Measurements from ENCODE around the gene TTLL1.

Gene TTLL1

DNA sequence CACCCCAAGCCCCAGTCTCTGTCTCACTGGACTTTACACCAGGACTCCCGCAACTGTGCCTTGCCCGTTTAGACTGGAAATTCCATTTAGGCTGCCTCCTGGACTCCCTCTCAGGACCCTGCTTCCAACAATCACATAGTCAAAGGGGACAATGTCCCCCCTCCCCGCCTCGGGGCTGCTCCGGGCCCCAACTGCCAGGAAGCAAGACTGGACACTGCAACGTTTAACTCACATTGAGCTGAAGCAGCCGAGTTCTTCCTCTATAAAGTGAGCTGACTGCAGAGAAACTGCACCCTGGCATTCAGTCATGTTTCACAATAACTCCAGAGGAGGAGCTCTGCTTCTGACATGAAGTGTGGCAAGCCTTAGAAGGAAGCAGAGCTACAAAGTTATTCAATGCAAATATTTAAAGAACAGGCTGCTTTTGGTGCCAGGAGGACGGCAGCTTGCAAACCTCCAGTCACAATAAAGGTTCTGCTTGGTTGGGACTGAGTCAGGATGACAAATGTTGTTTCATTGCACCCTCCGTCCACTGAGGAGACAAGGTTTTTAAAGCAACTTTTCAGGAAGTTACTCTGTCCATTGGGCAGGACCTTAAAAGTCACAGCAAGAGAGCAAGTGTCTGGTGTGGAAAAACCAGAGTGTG lies 94.2 kb downstream of the TTLL1 start:
- TF ChIP-seq, protein P1, sequence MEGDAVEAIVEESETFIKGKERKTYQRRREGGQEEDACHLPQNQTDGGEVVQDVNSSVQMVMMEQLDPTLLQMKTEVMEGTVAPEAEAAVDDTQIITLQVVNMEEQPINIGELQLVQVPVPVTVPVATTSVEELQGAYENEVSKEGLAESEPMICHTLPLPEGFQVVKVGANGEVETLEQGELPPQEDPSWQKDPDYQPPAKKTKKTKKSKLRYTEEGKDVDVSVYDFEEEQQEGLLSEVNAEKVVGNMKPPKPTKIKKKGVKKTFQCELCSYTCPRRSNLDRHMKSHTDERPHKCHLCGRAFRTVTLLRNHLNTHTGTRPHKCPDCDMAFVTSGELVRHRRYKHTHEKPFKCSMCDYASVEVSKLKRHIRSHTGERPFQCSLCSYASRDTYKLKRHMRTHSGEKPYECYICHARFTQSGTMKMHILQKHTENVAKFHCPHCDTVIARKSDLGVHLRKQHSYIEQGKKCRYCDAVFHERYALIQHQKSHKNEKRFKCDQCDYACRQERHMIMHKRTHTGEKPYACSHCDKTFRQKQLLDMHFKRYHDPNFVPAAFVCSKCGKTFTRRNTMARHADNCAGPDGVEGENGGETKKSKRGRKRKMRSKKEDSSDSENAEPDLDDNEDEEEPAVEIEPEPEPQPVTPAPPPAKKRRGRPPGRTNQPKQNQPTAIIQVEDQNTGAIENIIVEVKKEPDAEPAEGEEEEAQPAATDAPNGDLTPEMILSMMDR (conservative IDR thresholded peaks at IDR 0.05; ENCODE audit: control insufficient read depth, insufficient read depth, low read depth, low read length), result no peak
- peak overlapping the region; percentile 27 for H3K4me3 ChIP-seq (ENCODE audit: control insufficient read depth, low read depth, low read length)
- peak; percentile 95 for DNase-seq (ENCODE audit: low read depth)

DNA sequence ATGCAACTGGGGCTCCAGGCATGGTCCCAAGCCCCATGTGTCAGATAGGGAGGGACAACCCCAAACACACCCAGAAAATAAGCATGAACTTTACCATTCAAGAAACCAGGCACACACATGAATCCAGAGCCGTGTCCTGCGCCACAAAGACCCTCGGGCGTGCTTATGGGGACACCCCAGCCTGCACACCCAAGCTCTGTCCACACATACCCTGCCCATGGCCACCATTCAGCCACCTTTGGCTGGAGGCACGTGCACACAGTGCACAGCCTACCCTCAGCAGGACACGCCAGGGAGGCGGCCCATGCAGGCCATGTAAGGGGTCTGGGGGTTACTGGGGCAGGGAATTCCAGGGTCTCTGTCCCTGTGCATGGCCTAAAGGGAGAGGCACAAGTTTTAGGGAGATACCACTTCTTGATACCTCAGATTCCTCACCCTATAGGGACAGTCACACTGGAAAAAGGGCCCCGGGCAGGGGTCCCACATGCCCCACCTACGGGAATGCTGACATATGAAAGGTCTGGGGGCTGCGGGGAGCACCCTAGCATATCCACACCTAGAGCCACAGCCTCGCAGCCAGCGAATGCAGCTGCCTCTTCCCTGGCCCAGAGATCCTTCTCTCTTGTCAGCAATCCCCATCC lies 94.8 kb downstream of the TTLL1 start:
- TF ChIP-seq, protein P1 (conservative IDR thresholded peaks at IDR 0.05; ENCODE audit: control insufficient read depth, insufficient read depth, low read depth, low read length), result no peak
- no peak for DNase-seq (ENCODE audit: low read depth)
- H3K4me3 ChIP-seq (ENCODE audit: control insufficient read depth, low read depth, low read length), result peak overlapping the region; percentile 27

DNA sequence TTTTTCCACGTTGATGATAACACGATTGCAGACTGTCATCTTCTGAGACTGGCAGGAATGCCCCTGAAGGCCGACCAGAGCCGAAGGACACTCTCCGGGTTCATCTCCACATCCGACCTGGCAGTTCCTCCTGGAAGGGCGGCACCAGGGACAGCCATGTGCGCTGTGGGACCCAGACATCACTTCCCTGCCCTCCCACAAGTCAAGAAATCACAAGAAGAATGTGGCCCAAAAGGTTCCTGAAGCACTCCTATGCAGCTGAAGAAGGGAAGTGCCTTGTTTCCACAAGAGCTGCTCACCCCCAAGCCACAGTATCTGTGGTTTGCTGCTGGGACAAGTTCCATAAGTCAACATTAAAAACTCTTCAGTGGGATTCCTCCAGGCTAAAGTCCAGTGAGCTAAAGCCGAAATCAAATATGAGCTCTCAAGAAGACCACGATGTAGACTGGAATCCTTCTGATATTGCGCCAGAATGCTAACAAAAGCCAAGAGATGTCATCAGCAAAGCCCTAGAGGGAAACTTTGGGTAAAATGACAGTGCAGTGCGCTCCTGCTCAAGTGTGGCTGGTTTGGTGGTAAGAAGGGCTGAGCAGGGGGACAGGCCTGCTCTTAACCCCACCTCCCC lies 95.4 kb downstream of the TTLL1 start:
- TF ChIP-seq, protein P1 (conservative IDR thresholded peaks at IDR 0.05; ENCODE audit: control insufficient read depth, insufficient read depth, low read depth, low read length), result no peak
- DNase-seq (ENCODE audit: low read depth), result peak; percentile 65
- H3K4me3 ChIP-seq (ENCODE audit: control insufficient read depth, low read depth, low read length), result no peak overlapping the region

DNA sequence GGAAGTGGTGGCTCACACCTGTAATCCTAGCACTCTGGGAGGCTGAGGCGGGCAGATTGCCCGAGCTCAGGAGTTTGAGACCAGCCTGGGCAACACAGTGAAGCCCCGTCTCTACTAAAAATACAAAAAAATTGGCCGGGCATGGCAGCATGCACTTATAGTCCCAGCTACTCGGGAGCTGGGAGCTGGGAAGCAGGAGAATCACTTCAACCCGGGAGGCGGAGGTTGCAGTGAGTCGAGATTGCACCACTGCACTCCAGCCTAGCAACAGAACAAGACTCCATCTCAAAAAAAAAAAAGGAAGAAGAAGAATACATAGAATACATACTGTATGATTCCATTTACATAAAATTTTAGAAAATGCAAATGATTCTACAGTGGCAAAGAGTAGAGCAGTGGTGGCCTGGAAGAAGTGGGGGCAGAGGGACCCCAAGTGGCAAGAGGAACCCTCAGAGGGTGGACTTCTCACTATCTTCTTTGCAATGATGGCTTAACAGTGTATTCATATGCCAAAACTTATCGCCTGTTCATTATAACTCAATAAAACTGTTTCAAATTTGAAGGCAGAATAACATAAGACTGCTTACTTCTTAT lies 96.2 kb downstream of the TTLL1 start:
- no peak for DNase-seq (ENCODE audit: low read depth)
- no peak overlapping the region for H3K4me3 ChIP-seq (ENCODE audit: control insufficient read depth, low read depth, low read length)
- TF ChIP-seq, protein P1 (conservative IDR thresholded peaks at IDR 0.05; ENCODE audit: control insufficient read depth, insufficient read depth, low read depth, low read length), result no peak

DNA sequence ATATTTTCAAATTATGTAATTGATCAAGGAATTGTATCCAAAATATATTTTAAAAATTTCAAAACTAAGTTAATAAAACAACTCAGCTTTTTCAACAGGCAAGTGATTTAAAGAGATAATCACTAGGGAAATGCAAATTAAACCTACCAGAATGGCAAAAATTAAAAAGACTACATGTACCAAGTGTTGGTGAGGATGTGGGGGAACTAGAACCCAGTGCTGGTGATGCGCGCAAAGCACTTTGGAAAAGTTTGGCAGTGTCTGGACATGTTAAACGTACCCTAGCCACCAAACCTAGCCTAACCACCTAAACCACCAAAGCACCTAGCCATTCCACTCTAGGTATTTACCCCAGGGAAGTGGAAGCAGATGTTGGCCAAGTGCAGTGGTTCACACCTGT lies 97.1 kb downstream of the TTLL1 start:
- no peak overlapping the region for H3K4me3 ChIP-seq (ENCODE audit: control insufficient read depth, low read depth, low read length)
- TF ChIP-seq, protein P1 (conservative IDR thresholded peaks at IDR 0.05; ENCODE audit: control insufficient read depth, insufficient read depth, low read depth, low read length), result no peak
- DNase-seq (ENCODE audit: low read depth), result no peak

DNA sequence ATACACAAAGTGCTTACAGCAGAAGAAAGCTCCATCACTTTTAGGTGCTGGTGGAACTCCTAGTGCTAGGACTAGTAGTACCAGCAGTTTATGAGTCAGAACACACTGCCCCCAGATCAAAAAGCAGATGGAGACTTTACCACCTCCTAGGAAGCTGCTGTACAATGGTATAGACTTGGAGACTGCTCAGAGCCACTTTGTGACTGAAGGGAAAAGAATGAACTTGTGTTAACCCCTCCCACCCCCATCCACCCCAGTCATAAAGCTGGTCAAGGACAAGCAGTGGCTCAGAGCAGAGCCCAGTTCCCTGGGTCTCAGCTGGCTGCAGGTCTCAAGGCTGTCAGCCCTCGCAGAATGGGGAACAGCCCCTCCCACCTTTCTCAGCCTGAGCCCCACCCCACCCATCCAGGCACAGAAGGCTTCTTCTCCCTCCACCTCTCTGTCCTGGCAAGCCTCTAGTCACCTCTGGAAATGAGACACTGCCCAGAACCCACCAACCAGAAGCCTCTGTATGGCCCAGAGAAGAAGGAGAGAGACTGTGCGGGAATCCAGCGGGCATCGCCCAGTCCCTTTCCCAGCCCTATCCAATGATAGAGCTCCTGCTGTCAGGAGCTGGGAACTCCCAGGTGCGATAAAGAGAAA lies 98.1 kb downstream of the TTLL1 start:
- H3K4me3 ChIP-seq (ENCODE audit: control insufficient read depth, low read depth, low read length), result peak overlapping the region; percentile 13
- peak; percentile 96 for DNase-seq (ENCODE audit: low read depth)
- TF ChIP-seq, protein P1 (conservative IDR thresholded peaks at IDR 0.05; ENCODE audit: control insufficient read depth, insufficient read depth, low read depth, low read length), result no peak
